Transverse colon (tissue), 4 donors: ENCODE data around the gene HEBP1.

Experiments used
- CTCF ChIP-seq, 5 experiments: fragments of 200-600 bp in 3 of 5; fragments of 450-650 bp in 2 of 5; sonication (generic) in 3 of 5; IDR thresholded peaks; 1 replicate in 2 of 5; 2 replicates in 3 of 5; pipeline ENCODE4 v1.5.1; 2016 to 2017; ENCODE audit warnings: antibody characterized with exemption in 5 of 5, inconsistent platforms in 3 of 5, mild to moderate bottlenecking in 2 of 5, moderate library complexity in 1 of 5
- POLR2AphosphoS5 ChIP-seq, 3 donors: sonication (generic); formaldehyde crosslinking; IDR thresholded peaks; one replicate each; pipeline ENCODE4 v1.6.1; 2016; ENCODE audit warnings: antibody characterized with exemption in 3 of 3

DNA sequence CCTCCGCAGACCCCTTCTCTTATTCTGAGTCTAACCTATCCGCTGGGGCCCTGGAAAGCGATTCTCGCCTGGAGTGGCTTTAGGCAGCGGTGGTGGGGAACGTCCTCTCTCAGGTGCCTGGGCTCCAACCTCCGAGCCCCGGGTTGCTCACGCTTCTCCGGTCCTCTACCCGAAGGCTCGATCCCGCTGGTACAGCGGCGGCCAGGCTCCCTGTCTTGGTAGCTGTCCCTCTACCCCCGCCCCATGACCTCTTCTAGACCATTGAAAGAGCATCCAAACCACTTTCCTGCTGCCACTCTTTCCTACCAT lies 505 bp upstream of the HEBP1 start:
- TF ChIP-seq CTCF (IDR thresholded peaks at IDR 0.05) (no peak), POLR2AphosphoS5 (IDR thresholded peaks at IDR 0.05) (no peak)
